HEK293 (cell line): Measurements from ENCODE around the gene YARS1.

Experiments used
- ZNF274 ChIP-seq, 2 experiments: fragments of 200-500 bp in 1 of 2; fragments of 450-650 bp in 1 of 2; sonication (Bioruptor generic) in 1 of 2; formaldehyde crosslinking in 1 of 2; IDR thresholded peaks; 2 replicates each; pipeline versions ENCODE4 v1.5.1 to v1.6.1; 2014 to 2016; ENCODE audit warnings: borderline replicate concordance in 1 of 2, inconsistent platforms in 1 of 2, low read length in 1 of 2, missing biosample characterization in 1 of 2, missing genetic modification characterization in 1 of 2
- ZNF335 ChIP-seq: fragments of 450-650 bp; formaldehyde crosslinking; conservative IDR thresholded peaks from 2 replicates; pipeline ENCODE4 v1.5.1; 2016; ENCODE audit warnings: missing biosample characterization, missing genetic modification characterization
- ZNF366 ChIP-seq: fragments of 450-650 bp; formaldehyde crosslinking; conservative IDR thresholded peaks from 2 replicates; pipeline ENCODE4 v1.5.1; 2016; ENCODE audit warnings: missing biosample characterization, missing genetic modification characterization
- ZNF629 ChIP-seq: fragments of 450-650 bp; formaldehyde crosslinking; IDR thresholded peaks from 2 replicates; pipeline ENCODE4 v1.5.1; 2017; ENCODE audit warnings: missing biosample characterization, missing genetic modification characterization
- ZNF768 ChIP-seq: fragments of 450-650 bp; formaldehyde crosslinking; IDR thresholded peaks from 2 replicates; pipeline ENCODE4 v1.5.1; 2018; ENCODE audit warnings: missing biosample characterization, mild to moderate bottlenecking, missing genetic modification characterization
- ZNF792 ChIP-seq: fragments of 450-650 bp; formaldehyde crosslinking; IDR thresholded peaks from 2 replicates; pipeline ENCODE4 v1.5.1; 2016; ENCODE audit warnings: missing biosample characterization, missing genetic modification characterization
- TF ChIP-seq, protein P1 (sequence below): fragments of 450-650 bp; formaldehyde crosslinking; IDR thresholded peaks from 2 replicates; pipeline ENCODE4 v1.5.1; 2016; ENCODE audit warnings: missing biosample characterization, missing genetic modification characterization
- TF ChIP-seq, protein P2 (sequence below): fragments of 450-650 bp; formaldehyde crosslinking; IDR thresholded peaks from 2 replicates; pipeline ENCODE4 v1.5.1; 2016; ENCODE audit warnings: missing biosample characterization, missing genetic modification characterization

DNA sequence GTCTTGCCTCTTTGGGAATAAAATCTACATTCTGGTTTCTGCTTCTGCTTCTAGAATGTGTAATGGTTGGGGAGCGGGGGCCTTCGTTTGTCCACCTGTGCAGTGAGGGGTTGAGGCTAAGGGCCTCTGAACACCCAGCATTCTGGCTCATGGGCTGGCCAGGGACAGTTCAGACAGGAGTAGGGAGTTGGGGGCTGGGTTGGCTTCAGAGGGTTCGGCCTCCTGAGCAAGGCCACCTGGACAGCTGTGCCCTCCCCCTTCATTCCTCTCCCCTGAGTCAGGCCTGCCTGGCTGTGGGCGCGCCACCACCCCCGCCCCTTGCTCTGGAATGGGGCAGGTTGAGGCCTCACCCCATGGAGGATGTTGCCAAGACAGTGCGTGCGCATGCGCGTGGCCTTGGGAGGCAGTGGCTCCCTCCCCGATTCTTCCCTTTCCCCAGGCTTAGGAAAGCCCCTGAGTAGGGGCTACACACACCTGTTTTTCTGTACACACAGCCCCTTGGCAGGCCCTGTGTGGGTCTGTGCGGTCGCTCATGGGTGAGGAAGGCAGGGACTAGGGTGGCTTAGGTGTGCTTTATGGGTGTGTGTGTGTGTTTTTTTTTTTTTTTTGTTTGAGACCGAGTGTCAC is 57.0 kb downstream of the YARS1 start:
- TF ChIP-seq, protein P1, sequence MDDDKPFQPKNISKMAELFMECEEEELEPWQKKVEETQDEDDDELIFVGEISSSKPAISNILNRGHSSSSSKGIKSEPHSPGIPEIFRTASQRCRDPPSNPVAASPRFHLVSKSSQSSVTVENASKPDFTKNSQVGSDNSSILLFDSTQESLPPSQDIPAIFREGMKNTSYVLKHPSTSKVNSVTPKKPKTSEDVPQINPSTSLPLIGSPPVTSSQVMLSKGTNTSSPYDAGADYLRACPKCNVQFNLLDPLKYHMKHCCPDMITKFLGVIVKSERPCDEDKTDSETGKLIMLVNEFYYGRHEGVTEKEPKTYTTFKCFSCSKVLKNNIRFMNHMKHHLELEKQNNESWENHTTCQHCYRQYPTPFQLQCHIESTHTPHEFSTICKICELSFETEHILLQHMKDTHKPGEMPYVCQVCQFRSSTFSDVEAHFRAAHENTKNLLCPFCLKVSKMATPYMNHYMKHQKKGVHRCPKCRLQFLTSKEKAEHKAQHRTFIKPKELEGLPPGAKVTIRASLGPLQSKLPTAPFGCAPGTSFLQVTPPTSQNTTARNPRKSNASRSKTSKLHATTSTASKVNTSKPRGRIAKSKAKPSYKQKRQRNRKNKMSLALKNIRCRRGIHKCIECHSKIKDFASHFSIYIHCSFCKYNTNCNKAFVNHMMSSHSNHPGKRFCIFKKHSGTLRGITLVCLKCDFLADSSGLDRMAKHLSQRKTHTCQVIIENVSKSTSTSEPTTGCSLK = no peak
- no peak for TF ChIP-seq ZNF274 (IDR thresholded peaks at IDR 0.05; ENCODE audit: low read length)
- TF ChIP-seq ZNF274 (tag by site-specific recombination; IDR thresholded peaks at IDR 0.05; ENCODE audit: borderline replicate concordance) = no peak
- TF ChIP-seq, protein P2, sequence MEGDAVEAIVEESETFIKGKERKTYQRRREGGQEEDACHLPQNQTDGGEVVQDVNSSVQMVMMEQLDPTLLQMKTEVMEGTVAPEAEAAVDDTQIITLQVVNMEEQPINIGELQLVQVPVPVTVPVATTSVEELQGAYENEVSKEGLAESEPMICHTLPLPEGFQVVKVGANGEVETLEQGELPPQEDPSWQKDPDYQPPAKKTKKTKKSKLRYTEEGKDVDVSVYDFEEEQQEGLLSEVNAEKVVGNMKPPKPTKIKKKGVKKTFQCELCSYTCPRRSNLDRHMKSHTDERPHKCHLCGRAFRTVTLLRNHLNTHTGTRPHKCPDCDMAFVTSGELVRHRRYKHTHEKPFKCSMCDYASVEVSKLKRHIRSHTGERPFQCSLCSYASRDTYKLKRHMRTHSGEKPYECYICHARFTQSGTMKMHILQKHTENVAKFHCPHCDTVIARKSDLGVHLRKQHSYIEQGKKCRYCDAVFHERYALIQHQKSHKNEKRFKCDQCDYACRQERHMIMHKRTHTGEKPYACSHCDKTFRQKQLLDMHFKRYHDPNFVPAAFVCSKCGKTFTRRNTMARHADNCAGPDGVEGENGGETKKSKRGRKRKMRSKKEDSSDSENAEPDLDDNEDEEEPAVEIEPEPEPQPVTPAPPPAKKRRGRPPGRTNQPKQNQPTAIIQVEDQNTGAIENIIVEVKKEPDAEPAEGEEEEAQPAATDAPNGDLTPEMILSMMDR (tag by site-specific recombination) = no peak
- no peak for TF ChIP-seq ZNF366 (tag by site-specific recombination)
- no peak for TF ChIP-seq ZNF335
- no peak for TF ChIP-seq ZNF768 (tag by site-specific recombination)
- TF ChIP-seq ZNF629 (tag by site-specific recombination) = no peak
- TF ChIP-seq ZNF792 (tag by site-specific recombination) = no peak
